ENCODE measurements around the gene CD70.
"Not testable (repeated sequence)": the region's sequence is repeated elsewhere in the genome, so short reads cannot be mapped to it uniquely, and the experiment has no call there.

CD70 gene

DNA sequence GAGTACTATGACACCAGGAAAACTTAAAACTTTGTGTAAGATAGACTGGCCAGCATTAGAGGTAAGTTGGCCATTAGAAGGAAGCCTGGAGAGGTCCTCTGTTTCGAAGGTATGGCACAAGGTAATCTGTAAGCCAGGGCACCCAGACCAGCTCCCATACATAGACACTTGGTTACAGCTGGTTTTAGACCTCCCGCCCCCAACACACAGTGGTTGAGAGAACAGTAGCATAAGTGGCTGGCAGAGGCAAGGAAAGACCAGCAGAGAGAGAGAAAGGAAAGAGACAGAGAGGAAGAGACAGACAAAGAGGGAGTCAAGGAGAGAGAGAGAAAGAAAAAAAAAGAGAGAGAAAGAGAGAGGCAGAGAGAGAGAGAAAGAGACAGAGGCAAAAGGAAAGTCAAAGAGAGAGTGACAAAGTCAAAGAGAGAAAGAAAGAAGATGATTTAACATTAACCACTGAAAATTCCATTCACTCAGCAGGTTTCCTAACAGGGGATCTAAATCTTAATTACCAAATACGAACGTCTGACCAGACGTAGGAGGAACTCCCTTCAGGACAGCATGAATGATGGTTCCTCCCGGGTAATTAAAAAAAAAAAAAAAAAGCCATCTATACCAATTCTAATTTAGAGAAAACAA, 7.4 kb upstream of the CD70 start:
- DNase-seq (ENCODE audit: low read depth in 4 of 4, low spot score in 1 of 4): not testable (repeated sequence)

DNA sequence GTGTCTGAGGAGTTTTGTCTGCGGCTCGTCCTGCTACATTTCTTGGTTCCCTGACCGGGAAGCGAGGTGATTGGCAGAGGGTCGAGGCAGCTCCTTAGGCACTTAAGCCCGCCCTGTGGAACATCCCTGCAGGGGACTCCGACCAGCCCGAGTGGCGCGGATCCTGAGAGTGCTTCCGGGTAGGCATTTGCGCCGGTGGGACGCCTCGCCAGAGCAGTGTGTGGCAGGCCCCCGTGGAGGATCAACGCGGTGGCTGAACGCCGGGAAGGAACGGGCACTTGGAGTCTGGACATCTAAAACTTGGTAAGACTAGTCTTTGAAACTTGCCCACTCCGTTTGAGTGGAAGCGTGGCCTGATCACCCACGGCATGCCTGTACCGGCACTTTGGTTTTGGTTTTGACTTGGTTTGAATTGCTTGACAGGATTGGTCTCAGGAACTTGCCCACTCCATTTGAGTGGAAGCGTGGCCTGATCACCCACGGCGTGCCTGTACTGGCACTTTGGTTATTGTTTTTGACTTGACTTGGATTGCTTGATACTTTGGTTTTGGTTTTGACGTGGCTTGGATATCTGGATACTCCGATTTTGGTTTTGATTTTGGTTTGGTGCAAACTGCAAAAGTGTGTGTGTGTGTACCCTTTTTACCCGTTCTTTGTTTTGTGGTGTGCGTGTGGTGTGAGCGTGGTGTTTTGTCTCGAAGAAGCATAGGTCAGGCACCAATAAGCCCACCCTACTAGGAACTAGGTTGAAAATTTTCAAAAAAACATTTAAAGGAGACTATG, 6.7 kb upstream of the CD70 start:
- DNase-seq (ENCODE audit: low read depth in 4 of 4, low spot score in 1 of 4): not testable (repeated sequence)

DNA sequence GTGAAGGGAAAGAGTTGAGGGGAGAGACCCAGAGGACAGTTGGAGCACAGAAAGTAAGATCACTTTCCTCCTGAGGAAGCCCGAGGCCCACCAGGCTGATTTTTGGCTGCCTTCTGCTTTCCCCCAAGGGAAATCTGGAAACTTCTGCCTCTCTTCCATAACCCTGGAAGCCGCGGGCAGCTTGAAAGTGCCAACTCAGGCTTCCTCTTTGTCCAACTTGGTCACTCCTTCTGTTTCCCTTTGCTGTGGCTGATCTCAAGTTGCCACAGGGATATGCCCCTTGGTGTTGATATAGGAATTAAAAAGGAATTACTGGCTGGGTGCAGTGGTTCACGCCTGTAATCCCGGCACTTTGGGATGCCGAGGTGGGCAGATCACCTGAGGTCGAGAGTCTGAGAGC, 5.7 kb upstream of the CD70 start:
- no peak for DNase-seq (ENCODE audit: low read depth in 4 of 4, low spot score in 1 of 4)

DNA sequence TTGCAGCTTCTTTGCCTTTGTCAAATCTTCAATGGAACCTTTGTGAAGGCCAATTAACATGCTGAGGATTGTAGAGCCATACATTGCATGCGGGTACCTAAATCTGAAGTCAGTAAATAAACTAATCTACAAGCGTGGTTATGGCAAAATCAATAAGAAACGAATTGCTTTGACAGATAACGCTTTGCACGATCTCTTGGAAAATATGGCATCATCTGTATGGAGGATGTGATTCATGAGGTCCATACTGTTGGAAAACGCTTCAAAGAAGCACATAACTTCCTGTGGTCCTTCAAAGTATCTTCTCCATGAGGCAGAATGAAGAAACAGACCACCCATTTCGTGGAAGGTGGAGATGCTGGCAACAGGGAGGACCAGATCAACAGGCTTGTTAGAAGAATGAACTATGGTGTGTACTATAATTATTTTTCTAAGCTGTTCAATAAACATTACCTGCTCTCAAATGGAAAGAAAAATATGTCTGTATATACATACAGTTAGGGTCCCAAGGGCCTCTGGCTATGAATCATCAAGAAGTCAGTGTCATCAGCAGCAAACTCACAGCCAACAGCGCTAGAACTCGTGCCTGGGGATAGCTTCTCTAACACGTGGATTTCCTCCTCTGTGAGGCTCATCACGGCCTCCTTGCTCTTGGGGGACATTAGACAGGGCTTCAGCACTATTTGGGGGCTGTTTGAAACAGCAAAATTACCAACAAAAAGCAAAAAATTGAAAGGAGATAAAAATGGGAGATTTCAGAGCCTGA, 2.9 kb upstream of the CD70 start:
- no peak for DNase-seq (ENCODE audit: low read depth in 4 of 4, low spot score in 1 of 4)

DNA sequence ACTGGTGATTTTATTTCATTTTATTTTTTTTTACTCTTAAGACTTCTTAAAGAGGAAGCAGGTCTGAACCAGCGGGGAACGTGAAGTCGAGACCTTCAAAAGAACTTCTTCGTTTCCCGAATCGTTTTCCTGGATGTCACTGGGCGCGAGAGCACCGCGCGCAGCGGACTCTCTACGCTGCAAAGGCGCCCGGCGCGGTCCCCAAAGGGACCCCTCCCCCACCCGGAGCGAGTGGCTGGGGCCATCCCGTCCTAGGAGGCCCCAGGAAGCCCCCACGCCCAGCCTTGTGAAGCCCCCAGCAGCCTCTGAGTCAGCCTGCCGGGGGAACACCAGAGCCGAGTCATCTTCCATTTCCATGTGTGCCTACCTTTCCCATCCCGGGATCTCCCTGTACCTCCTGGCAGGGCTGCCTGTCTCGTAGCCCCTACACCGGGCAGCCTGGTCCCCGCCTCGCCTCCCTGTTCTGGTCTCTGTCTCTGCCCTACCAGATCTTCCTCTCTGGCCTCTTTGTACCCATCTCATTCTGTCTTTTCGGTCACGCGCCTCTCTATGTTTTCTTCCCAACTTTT, 608 bp downstream of the CD70 start:
- DNase-seq (ENCODE audit: low read depth in 4 of 4, low spot score in 1 of 4): no peak

DNA sequence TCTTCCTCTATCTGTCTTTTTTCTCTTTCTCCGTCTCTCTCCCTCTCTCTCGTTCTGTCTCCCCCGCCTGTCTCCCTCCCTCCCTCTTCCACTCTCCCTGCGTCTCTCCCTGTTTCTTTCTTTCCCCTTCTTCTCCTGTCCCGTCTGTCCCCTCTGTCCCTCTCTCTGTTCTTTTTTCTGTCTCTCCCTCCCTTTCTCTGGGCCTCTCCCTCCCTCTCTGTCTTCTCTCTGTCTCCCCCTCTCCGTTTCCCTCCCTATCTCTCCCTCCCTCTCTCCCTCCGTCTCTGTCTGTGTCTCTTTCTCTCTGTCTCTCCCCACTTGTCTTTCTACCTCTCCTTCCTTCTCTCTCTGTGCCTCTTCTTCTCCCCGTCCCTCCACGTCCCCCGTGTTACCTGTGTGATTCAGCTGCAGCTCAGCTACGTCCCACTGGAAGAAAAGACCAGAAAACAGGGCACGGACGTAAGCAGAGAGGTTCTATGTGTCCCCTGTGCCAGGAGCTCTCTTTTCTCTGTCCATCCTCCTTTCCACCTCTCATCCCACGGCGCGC, 1.2 kb downstream of the CD70 start:
- DNase-seq (ENCODE audit: low read depth in 4 of 4, low spot score in 1 of 4): no peak

DNA sequence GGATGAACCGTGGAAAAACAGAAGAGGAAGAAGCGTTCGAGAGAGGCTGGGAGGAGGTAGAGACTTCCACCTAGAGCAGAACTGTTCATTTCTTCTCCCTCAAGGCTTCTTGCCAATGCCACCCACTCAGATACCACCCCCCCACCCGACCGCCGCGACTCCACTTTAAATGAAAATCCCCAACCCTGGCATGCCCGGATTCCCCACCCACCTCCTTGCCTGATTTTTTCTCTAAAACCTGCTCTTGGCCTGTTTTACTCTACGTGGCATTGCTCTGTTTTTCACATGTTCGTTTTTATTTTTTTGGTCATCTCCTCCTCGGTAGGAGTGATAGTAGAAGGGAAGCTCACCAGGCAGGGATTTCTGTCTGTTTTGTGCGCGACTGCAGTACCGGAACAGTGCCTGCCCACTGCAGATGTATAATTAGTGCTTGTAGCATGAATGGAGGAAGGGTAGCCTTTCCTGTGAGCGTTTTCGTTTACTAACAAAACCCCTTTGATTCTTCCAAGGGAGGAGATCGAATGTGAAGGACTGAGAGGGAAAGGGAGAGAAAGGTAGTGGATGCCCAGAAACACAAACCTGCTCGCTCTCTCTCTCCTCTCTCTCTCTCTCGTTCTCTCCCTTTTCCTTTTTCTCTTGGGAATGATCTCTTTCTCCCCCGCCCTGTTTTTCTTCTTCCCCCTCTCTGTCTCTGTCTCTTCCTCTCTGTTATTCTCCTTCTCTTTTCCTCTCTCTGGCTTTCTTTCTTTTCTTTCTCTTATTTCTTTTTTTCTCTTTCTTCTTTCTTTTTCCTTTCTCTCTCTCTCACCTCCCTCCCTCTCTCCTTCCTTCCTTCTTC, 2.2 kb downstream of the CD70 start:
- no peak for DNase-seq (ENCODE audit: low read depth in 4 of 4, low spot score in 1 of 4)

DNA sequence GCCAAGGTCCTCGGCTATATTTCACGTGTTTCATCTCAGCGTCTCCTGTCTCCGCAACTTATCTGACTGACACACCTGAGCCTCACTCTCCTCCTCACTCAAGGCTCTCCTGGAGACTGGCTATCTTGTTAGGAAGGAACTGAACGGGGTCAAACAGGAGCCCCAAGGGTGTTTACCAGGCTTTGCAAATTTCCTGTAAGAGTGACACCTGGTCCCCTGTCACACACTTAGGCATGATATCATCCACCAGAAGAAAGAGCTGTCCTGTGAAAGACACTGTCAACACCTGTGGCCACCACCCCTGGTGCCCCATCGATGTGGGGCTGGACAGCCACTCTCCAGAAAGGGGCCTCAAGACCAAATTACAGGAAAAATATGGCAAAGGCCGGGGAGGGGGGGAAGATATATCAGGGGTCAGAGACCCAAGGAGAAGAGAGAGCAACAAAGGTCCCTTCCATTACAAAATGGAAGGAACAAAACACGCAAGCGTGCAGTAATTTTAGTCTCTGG, 2.9 kb downstream of the CD70 start:
- DNase-seq (ENCODE audit: low read depth in 4 of 4, low spot score in 1 of 4): no peak

DNA sequence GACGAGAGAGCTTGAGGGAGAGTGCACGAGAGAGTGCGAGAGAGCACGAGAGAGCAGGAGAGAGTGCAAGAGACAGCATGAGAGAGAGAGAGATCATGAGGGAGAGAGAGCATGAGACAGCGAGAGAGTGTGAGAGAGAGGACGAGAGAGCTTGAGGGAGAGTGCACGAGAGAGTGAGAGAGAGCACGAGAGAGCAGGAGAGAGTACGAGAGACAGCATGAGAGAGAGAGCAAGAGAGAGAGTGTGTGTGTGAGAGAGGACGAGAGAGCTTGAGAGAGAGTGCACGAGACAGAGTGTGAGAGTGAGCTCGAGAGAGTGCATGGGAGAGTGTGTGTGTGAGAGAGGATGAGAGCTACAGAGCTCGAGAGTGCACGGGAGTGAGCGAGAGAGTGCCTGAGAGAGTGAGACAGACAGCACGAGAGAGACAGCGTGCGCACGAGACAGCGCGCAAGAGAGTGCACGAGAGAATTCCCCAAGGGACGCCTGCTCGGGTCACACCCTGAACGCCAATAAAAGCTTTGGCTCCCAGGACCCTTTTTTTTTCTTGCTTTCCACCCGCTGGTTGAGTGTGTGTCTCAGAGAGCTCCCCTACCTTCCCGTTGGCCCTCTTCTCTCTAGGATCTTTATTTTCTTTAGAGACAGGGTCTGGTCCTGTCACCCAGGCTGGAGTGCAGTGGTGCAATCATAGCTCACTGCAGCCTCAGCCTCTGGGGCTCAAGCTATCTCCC, 3.7 kb downstream of the CD70 start:
- no peak for DNase-seq (ENCODE audit: low read depth in 4 of 4, low spot score in 1 of 4)

DNA sequence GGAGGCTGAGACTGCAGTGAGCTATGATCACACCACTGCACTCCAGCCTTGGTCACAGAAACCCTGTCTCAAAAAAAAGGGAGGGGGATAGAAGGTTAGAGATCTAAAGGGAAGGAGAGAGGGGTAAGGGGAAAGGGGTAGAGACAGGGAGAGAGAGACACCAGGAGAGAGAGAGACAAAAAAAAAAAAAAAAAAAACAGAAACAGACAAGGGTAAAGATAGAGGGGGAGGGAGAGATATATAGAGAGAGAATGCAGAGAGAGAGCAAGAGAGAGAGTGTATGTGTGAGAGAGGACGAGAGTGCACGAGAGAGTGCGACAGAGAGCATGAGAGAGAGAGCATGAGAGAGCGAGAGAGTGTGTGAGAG, 4.2 kb downstream of the CD70 start:
- DNase-seq (ENCODE audit: low read depth in 4 of 4, low spot score in 1 of 4): no peak

DNA sequence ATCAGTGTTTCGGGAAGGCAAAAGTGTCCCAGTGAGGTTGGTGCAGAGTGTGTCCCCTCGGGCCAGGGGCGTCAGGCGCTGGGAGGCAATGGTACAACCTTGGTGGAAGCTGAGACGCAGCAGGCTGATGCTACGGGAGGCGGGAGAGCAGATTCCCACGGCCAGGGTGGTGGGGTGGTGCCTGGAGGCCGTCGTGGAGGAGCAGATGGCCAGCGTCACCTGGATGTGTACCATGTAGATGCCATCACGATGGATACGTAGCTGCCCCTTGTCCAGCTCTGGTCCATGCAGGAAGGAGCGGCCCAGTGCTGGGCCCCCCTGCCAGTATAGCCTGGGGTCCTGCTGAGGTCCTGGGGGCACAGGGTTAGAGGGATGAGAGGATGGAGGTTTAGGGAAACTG, 4.9 kb downstream of the CD70 start:
- DNase-seq (ENCODE audit: low read depth in 4 of 4, low spot score in 1 of 4): no peak

DNA sequence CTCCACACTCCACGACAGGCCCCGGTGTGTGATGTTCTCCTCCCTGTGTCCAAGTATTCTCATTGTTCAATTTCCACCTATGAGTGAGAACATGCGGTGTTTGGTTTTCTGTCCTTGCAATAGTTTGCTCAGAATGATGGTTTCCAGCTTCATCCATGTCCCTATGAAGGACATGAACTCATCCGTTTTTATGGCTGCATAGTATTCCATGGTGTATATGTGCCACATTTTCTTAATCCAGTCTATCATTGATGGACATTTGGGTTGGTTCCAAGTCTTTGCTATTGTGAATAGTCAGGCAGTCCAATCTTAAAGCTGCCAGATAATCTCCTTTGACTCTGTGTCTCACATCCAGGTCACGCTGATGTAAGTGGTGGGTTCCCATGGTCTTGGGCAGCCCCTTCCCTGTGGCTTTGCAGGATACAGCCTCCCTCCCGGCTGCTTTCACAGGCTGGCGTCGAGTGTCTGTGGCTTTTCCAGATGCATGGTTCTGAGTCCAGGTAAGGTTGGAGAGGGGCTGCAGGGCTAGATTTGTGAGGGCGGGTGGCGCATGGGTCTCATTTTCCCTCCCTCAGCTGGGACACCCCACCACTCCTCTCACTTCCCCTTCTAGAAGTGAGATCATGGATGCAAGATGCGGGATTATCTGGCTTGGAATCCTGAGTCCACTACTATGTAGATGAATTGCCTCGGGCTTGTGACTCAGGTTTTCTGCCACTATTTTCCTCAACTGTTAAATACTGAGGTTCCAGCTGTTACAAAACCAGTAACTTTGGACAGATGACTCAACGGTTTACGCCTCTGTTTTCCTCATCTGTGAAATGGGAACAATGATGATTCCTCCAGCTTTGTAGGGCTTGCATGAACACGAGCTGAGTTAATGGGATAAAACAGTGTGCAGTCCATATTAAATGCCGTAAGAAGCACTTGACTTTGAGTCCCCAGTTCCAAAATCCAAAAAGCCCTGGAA, 8.2 kb downstream of the CD70 start:
- DNase-seq (ENCODE audit: low read depth in 4 of 4, low spot score in 1 of 4): not testable (repeated sequence)

DNA sequence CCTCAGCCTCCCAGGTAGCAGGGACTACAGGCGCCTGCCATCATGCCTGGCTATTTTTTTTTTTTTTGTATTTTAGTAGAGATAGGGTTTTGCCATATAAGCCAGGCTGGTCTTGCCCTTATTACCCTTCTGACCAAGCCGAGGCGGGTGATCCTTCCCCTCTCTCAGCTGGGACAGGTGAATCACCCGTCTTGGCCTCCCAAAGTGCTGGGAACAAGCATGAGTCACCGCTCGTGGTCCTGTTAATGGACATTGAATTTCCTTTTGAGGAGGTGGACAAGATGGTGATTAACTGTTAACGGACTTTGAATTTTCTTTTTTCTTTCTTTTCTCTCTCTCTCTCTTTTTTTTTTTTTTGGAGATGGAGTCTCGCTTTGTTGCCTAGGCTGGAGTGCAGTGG, 10.6 kb downstream of the CD70 start:
- no peak for DNase-seq (ENCODE audit: low read depth in 4 of 4, low spot score in 1 of 4)

DNA sequence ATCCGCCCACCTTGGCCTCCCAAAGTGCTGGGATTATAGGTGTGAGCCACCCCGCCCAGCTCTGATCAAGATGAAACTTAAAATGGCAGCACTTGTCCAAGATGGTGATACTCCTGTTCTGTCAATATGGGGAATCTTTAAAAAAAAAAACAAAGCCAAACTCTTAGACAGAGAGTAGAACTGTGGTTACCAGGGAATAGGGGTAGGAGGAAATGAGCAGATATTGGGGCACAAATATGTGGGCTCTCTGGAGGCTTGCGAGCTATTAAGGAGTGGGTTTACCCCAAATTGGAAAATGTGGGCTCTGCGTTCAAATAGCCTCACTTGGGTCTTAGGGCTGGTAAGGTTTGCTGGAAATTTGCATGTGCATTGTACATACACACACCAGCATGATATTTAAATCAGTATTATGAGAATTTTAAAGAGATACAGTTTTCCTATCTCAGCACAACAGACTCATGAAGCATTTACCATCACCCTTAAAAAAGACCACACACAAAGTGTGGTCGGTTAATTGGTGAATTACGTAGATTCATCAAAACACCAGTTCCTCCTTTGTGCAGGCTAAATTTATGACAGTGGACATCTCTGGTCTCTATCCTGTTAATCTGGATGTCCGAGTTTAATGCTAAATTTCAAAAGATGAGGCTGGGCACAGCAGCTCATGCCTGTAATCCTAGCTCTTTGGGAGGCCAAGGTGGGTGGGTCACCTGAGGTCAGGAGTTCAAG, 11.3 kb downstream of the CD70 start:
- DNase-seq (ENCODE audit: low read depth in 4 of 4, low spot score in 1 of 4): no peak

DNA sequence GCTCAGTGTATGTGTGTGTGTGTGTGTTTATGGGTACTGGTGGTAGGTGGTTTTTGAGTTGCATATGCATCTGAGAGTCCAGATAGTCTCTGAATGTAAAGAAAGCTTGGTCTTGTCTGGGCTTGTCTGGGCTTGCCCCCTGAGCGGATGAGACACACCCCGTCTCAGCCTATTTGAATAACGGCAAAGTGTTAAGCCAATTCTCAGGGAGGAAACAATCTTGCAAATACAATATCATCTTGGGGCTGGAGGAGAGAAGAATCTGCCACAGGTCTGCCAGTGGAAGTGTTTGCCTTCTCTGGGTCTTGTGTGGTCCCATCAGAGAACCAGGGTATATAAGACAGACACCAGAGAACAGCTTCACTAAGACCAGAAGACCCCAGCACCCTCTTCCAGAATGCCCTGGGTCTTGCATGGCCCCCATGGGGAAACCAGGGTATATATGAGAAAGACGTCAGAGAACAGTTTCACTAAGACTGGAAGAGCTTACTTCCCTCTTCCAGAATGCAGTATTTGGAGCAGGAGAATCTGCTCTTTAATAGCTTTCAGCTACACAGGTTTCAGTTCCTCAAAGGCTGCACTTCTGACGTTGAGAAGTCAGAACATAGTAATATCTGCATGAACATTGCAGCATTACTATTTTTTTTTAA, 13.3 kb downstream of the CD70 start:
- no peak for DNase-seq (ENCODE audit: low read depth in 4 of 4, low spot score in 1 of 4)

DNA sequence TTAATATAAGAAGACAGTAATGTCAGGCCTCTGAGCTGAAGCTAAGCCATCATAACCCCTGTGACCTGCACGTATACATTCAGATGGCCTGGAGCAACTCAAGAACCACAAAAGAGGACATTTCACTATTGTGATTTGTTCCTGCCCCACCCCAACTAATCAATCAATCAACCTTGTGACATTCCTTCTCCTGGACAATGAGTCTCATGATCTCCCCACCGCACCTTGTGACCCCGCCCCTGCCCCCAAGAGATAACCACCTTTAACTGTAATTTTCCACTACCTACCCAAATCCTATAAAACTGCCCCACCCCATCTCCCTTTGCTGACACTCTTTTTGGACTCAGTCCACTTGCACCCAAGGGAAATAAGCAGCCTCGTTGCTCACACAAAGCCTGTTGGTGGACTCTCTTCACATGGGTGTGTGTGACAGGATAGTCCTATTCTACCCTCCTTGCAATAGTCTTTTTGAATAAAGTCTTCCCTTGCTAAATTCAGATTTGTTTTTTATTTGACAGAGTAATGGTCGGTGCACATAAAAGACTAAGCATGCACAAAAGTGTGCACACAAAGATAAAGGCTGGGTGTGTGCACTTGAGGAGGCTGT, 14.0 kb downstream of the CD70 start:
- no peak for DNase-seq (ENCODE audit: low read depth in 4 of 4, low spot score in 1 of 4)

DNA sequence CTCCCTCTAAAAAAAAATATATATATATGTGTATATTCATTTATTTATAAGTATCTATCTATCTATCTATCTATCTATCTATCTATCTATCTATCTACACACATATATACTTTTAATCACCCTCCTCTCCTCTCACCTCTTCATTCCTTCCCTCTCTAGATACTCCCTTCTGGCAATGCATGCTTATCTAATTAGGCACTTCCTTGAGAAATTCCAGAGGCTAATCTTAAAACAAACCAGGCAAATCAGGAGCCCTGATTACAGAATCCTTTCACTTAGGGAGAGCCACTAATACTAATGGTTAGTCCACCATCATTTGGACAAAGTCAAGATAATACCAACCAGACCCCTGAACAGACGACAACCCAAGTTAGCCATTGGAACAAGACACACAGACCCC, 17.6 kb downstream of the CD70 start:
- DNase-seq (ENCODE audit: low read depth in 4 of 4, low spot score in 1 of 4): no peak
